Adrenal gland (tissue), 12 donors: Measurements from ENCODE around the gene RGS7. TPM values are rescaled to one million over a fixed set of nuclear protein-coding genes. Genes with fewer than 3 reads are reported as not detected.

ENCODE experiments used
- DNase-seq, 7 donors: peaks; one replicate each; pipeline ENCODE4 v3.0.0-alpha.2; 2019 to 2020
- H3K27ac ChIP-seq, 5 donors: fragments of 200-600 bp; sonication (generic) in 4 of 5; 1 replicate in 3 of 5; 2 replicates in 2 of 5; pipeline versions ENCODE4 v1.5.1 to v1.8.0; 2016 to 2020; ENCODE audit warnings: mild to moderate bottlenecking in 1 of 5
- H3K27me3 ChIP-seq: fragments of 200-600 bp; 2 replicates; pipeline ENCODE4 v1.8.0; 2021
- H3K36me3 ChIP-seq, 2 donors: fragments of 200-600 bp; replicated peaks in 1 of 2; 1 replicate in 1 of 2; 2 replicates in 1 of 2; pipeline versions ENCODE4 v1.5.1 to v1.8.0; 2018 to 2022
- H3K4me1 ChIP-seq, 2 donors: fragments of 200-600 bp; replicated peaks in 1 of 2; 1 replicate in 1 of 2; 2 replicates in 1 of 2; pipeline versions ENCODE4 v1.5.1 to v1.8.0; 2018 to 2021
- H3K4me3 ChIP-seq, 4 donors: fragments of 200-600 bp; sonication (generic) in 3 of 4; one replicate each; pipeline ENCODE4 v1.5.1; 2016 to 2018
- H3K9me3 ChIP-seq, 3 donors: fragments of 200-600 bp; sonication (generic) in 1 of 3; replicated peaks in 1 of 3; 1 replicate in 2 of 3; 2 replicates in 1 of 3; pipeline versions ENCODE4 v1.5.1 to v1.8.0; 2016 to 2021
- CTCF ChIP-seq, 6 experiments: fragments of 450-650 bp in 4 of 6; fragments of 200-600 bp in 2 of 6; sonication (generic) in 1 of 6; IDR thresholded peaks; 1 replicate in 5 of 6; 2 replicates in 1 of 6; pipeline versions ENCODE4 v1.5.1 to v1.8.0; 2016 to 2021; ENCODE audit warnings: antibody characterized with exemption in 6 of 6, mild to moderate bottlenecking in 2 of 6, moderate library complexity in 1 of 6
- POLR2A ChIP-seq, 2 donors: fragments of 450-650 bp; IDR thresholded peaks; one replicate each; pipeline ENCODE4 v1.6.1; 2017; ENCODE audit warnings: antibody characterized with exemption in 2 of 2, mild to moderate bottlenecking in 2 of 2, moderate library complexity in 1 of 2
- WGBS, 4 donors: extraction: QIAGEN DNeasy Blood & Tissue Kit in 2 of 4; methylation state at CpG; one replicate each; pipeline versions ENCODE4 v1.1.5 to v1.1.7; 2013 to 2017; 5-methylcytosine and 5-hydroxymethylcytosine counted together
- intact Hi-C, 2 donors: fragments of 100-400 bp; cut with DNase I; formaldehyde crosslinking; loops; one replicate each; pipeline versions ENCODE4 v1.14.1 to v1.15.0; 2022 to 2023
- polyA plus RNA-seq, 3 donors: library from polyadenylated mRNA; stranded (reverse); fragments of 200-250 nt in 2 of 3; fragments of 350-450 nt in 1 of 3; fragmentation: Illumina TruSeq in 1 of 3; extraction: RNeasy Lipid Tissue Mini Kit (QIAGEN cat#74804) in 1 of 3; gene quantifications; one replicate each; pipeline ENCODE4 v1.2.3, GENCODE V29; 2013 to 2014
- total RNA-seq, 9 donors: library from RNA; depleted of rRNA in 4 of 9; stranded (reverse); fragments of >200 nt in 4 of 9; fragments of 120-200 nt in 1 of 9; fragmentation: NEBNext Ultra II Directional in 1 of 9; extraction: Animal tissue kit (Norgen Biotek cat#: 25700) in 1 of 9; gene quantifications; one replicate each; pipeline versions ENCODE4 v1.1.0 to v1.2.4, GENCODE V29; 2013 to 2023
- donor health status: healthy with polysubstance abuse.
- donor health status: Bipolar disorder and iron deficiency.
- donor health status: DM: yes; HTN: yes; CAD: no.
- donor health status: DM: no; HTN: no; CAD: no.
- donor health status: DM: no; HTN: no; CAD: no.
- donor health status: DM: yes; HTN: yes; CAD: no.

The RGS7 gene
- total and polyA plus RNA-seq, 12 donors, result 1.1 to 6.1 (median 3.0) TPM

- Histone ChIP-seq H3K27me3 (no peaks in the 10 kb centered on the region), H3K9me3 (no peaks in the 10 kb centered on the region), H3K27ac (no peak overlapping the region), H3K4me3 (no peak overlapping the region), H3K4me1 (no peaks in the 10 kb centered on the region), H3K36me3 (no peaks in the 10 kb centered on the region)
- WGBS, 4 donors, result 77 to 88% (median 81%) methylated on average over 4 of the region's 4 CpGs
- DNase-seq, result no peak
- intact Hi-C loops, result no loop called here
- TF ChIP-seq CTCF (IDR thresholded peaks at IDR 0.05), result no peak
- TF ChIP-seq POLR2A (IDR thresholded peaks at IDR 0.05), result no peak
These were observed 5.3 kb upstream of the RGS7 start for GRCh38 chr1:241362350-241362749.

DNA sequence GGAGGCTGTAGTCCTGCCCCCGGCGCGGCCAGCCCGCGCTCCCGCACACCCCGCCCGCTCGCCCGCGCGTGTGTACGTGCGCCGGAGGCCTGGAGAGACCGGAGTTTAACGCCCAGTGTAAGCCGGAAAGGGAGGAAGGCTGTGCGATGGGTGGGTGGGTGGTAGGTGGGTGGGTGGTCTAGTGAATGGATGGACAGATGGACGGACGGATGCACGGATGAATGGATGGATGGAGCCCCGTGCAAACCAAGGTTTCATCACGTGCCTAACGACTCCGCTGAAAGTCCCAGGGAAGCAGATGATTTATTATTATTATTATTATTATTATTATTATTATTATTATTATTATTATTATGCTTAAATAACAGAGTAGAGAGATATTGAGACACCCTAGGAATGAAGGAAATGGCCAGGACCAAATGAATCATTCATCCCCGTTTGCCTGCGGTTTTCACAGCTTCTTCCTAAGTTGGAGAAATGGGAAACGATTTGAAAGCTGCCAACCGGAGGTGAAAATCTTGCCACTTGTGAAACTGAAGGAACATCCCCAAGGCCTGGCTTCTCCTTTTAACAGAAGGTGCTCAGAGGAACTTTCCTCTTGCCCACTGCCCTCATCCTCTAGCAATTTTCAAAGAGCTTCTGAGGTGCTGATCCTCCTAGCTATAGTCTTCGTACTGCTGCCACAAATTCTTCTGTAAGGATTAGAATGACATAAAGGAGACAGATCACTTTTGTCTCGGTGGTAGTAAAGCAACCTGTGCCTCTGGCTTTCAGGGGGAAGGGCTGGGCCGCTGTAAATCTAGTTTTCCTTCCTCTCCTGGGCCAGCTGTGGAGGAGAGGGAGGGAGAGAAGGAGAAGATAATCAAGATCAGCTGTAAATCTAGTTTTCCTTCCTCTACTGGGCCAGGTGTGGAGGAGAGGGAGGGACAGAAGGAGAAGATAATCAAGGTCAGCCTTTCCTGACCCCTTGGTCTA lies 648 bp upstream of the RGS7 start:
- no peaks in the 10 kb centered on the region for H3K27me3 ChIP-seq
- H3K9me3 ChIP-seq, result no peaks in the 10 kb centered on the region
- TF ChIP-seq POLR2A (IDR thresholded peaks at IDR 0.05), result no peak
- no peak for TF ChIP-seq CTCF (IDR thresholded peaks at IDR 0.05)
- H3K27ac ChIP-seq, result peak overlapping the region in 2 of 5 donors; percentile 65 to 73
- intact Hi-C loops, result no loop called here
- peak overlapping the region in 2 of 4 donors; percentile 60 to 62 for H3K4me3 ChIP-seq
- 9 to 23% (median 11%) methylated on average over 21 to 33 of the region's 33 CpGs for WGBS, 4 donors
- peak in 1 of 7 donors; percentile 6 for DNase-seq
- no peaks in the 10 kb centered on the region for H3K4me1 ChIP-seq
- no peaks in the 10 kb centered on the region for H3K36me3 ChIP-seq

- no peak for TF ChIP-seq CTCF (IDR thresholded peaks at IDR 0.05)
- no peak for TF ChIP-seq POLR2A (IDR thresholded peaks at IDR 0.05)
- peak in 3 of 7 donors; percentile 5 to 54 (median 22) for DNase-seq
- H3K4me3 ChIP-seq, result peak overlapping the region in 2 of 4 donors; percentile 28 to 62
- H3K27me3 ChIP-seq, result no peaks in the 10 kb centered on the region
- peak overlapping the region in 1 of 5 donors; percentile 73 for H3K27ac ChIP-seq
- H3K36me3 ChIP-seq, result no peaks in the 10 kb centered on the region
- WGBS, 4 donors, result 1 to 5% (median 2%) methylated on average over 10 to 14 of the region's 14 CpGs
- intact Hi-C loops, result no loop called here
- no peaks in the 10 kb centered on the region for H3K9me3 ChIP-seq
- no peaks in the 10 kb centered on the region for H3K4me1 ChIP-seq
These were observed 852 bp downstream of the RGS7 start for GRCh38 chr1:241356187-241356518.

GRCh38 chr1:241355311-241356010 lies 1.5 kb downstream of the RGS7 start:
- no peak overlapping the region for H3K4me3 ChIP-seq
- 79 to 85% (median 81%) methylated on average over 11 of the region's 11 CpGs for WGBS, 4 donors
- H3K27ac ChIP-seq, result no peak overlapping the region
- intact Hi-C loops, result no loop called here
- H3K27me3 ChIP-seq, result no peaks in the 10 kb centered on the region
- H3K9me3 ChIP-seq, result no peaks in the 10 kb centered on the region
- no peak for DNase-seq
- H3K4me1 ChIP-seq, result no peaks in the 10 kb centered on the region
- H3K36me3 ChIP-seq, result no peaks in the 10 kb centered on the region
- TF ChIP-seq CTCF (IDR thresholded peaks at IDR 0.05) (no peak), POLR2A (IDR thresholded peaks at IDR 0.05) (no peak)
